GM19328 (cell line): ENCODE measurements around the gene PKN3.
A peak's percentile ranks its signal among the peaks of the same experiment; 100 is the strongest.
"Not testable (repeated sequence)": the region's sequence is repeated elsewhere in the genome, so short reads cannot be mapped to it uniquely, and the experiment has no call there.

Experiments
- ATAC-seq: cut with Tn5 transposase; IDR thresholded peaks from one replicate; pipeline ENCODE4 v1.9.1; 2021; ENCODE audit warnings: mild to moderate bottlenecking, moderate library complexity; ENCODE audit not compliant: unreplicated experiment

The PKN3 gene

DNA sequence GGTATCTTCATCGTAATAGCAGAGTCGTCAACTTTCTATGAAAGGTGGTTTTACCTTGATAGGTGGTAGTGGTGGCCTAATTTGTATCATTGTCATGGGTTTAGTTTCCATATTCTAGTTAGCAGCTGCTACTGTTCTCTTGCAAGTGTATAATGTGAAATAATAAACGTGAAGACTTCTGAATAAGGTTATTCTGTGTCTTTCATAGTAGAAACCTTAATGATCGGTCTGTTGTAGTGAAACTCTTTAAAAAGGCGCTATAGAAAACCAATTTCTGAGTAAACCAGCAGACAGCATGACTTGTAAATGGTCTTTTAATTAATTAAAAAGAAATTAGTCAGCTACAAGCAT is 11.6 kb upstream of the PKN3 start:
- ATAC-seq, result no peak

DNA sequence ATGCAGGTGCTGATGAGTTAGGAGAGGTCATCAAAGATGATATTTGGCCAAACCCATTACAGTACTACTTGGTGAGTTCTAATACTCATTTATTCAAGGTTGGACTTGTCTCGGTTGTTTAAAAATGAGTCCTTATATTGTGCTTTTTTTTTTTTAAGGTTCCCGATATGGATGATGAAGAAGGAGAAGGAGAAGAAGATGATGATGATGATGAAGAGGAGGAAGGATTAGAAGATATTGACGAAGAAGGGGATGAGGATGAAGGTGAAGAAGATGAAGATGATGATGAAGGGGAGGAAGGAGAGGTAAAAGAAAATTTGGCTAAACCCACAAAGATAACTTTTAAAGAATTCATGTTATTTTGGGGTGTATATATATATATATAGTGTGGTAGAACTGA is 8.6 kb upstream of the PKN3 start:
- not testable (repeated sequence) for ATAC-seq

DNA sequence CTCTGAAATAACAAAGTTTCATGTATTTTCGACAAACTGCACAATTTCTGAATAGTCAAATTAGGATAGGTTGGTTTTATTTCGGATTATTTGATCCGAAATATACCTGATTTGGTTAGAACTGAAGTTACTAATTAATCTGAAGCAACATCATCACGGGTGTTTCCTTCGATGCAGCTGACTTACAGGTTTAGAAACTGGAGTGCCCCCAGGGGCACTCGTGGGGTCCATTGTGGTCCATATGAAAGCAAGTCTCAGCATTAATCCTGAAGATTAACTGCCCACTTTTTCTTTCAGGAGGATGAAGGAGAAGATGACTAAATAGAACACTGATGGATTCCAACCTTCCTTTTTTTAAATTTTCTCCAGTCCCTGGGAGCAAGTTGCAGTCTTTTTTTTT is 8.0 kb upstream of the PKN3 start:
- no peak for ATAC-seq

- ATAC-seq, result no peak
These were observed 5.2 kb upstream of the PKN3 start for GRCh38 chr9:128696923-128697707.

DNA sequence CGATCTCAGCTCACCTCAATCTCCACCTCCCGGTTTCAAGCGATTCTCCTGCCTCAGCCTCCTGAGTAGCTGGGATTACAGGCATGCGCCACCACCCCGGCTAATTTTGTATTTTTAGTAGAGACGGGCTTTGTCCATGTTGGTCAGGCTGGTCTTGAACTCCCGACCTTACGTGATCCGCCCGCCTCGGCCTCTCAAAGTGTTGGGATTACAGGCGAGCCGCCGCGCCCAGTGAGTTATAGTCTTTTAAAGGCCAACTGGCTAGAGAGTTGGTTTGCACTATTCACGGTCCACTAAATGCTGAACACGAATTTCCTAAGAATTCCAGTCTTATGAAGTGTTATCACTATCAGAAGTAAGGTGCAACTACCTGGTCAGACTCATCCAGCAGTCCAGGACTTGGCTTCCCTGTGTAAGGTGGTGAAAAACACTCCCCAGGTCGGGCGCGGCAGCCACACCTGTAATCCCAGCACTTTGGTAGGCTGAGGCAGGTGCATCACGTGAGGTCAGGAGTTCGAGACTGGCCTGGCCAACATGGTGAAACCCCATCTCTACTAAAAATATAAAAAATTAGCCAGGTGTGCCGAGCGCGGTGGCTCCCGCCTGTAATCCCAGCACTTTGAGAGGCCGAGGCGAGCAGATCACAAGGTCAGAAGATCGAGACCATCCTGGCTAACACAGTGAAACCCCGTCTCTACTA is 3.1 kb upstream of the PKN3 start:
- ATAC-seq, result not testable (repeated sequence)

- ATAC-seq, result no peak
These were observed 962 bp upstream of the PKN3 start for GRCh38 chr9:128701227-128701854.

GRCh38 chr9:128702949-128703615 is 779 bp downstream of the PKN3 start:
- peak; percentile 27 for ATAC-seq

DNA sequence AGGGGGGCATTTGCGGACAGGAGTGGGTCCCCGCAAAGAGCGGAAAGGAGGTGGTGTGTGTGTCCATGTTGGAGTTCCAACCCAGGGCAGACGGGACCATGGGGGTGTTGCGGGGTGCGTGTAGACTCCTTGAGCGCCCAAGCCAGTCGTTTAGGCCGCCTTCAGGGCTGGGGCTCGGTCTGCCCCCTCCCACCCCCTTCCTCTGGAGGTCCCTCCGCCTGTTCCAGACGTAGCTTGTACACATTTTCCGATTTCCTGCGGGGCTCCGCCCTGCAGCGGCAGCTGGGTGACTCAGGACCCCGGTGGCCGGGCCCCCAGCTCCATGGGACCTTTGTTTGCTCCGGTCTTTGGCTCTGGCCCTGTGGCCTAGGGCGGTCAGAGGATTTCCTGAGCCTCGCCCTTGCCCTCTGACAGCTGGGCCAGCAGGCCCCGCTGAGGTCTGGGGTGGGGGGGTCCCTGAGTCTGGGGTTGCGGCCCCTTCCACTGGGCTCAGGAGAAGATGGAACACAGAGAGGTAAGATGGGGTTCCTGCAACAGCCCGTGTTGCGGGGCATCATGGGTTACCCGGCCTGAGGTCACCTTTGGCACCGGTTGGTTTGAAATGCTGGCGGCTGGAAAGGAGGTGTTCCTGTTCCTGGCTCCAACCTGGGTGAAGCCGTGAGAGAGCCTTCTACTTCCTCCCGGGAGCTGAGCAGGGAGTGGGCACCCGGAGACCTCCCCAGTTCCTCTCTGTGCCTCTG is 1.5 kb downstream of the PKN3 start:
- ATAC-seq, result no peak

GRCh38 chr9:128704356-128704670 is 2.0 kb downstream of the PKN3 start:
- no peak for ATAC-seq

DNA sequence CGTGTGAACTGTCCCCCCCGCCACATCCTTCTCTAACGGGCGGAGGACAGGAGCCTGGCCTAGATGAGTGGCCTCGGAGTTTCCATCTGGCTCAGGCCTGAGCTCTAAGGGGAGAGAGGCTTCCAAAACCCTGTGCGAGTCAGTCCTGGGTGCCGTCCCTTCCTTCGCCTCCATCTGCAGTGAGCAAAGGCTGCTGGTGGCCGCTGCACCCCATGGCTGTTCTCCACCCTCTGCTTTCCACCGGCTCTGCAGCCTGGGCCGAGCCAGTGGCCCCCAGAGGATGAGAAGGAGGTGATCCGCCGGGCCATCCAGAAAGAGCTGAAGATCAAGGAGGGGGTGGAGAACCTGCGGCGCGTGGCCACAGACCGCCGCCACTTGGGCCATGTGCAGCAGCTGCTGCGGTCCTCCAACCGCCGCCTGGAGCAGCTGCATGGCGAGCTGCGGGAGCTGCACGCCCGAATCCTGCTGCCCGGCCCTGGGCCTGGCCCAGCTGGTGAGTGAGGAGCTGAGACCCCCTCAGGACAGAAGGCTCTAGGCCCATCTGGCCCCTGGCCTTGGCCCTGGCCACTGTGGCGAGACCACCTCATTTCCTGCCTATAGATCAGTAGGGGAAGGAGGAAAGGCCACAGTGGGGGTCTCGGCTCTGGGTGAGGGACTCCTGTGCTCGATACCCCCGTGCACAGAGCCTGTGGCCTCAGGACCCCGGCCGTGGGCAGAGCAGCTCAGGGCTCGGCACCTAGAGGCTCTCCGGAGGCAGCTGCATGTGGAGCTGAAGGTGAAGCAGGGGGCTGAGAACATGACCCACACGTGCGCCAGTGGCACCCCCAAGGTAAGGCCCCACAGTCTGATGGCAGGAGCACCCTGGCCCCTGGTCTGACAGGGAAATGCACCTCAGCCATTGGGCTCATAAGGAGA is 3.0 kb downstream of the PKN3 start:
- ATAC-seq, result no peak

DNA sequence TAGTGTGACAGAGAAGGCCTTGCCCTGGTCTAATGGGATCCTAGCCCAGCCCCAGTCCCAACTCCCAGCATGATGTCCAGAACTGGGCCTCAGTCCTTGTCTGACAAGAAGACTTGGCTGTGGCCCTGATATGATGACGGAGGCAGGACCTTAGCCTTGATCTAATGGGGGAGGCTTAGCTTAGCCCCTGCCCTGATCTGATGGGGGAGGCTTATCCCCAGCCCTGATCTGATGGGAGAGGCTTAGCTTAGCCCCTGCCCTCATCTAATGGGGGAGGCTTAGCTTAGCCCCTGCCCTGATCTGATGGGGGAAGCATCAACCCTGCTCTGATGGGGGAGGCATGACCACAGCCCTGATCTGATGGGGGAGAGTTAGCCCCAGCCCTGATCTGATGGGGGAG is 3.7 kb downstream of the PKN3 start:
- ATAC-seq, result no peak

DNA sequence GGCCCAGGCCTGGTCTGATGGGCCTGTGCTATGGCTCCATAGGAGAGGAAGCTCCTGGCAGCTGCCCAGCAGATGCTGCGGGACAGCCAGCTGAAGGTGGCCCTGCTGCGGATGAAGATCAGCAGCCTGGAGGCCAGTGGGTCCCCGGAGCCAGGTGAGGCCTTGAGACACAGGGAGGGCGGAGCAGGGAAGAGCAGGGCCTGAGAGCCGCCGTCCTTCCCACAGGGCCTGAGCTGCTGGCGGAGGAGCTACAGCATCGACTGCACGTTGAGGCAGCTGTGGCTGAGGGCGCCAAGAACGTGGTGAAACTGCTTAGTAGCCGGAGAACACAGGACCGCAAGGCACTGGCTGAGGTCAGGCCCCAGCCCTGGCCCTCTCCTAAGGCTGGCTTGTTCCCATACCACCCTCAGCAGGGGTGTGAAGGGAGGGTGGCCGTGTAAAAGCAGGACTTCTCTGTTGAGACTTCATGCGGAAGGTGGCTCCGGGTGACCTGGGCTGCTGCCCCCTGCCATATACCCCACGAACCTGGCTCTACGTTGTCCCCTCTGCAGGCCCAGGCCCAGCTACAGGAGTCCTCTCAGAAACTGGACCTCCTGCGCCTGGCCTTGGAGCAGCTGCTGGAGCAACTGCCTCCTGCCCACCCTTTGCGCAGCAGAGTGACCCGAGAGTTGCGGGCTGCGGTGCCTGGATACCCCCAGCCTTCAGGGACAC is 4.5 kb downstream of the PKN3 start:
- no peak for ATAC-seq

GRCh38 chr9:128707446-128707845 is 5.1 kb downstream of the PKN3 start:
- ATAC-seq, result no peak

- no peak for ATAC-seq
These were observed 10.4 kb downstream of the PKN3 start for GRCh38 chr9:128712451-128713410.

GRCh38 chr9:128713411-128713780 is 11.1 kb downstream of the PKN3 start:
- no peak for ATAC-seq

GRCh38 chr9:128713941-128714573 is 11.8 kb downstream of the PKN3 start:
- no peak for ATAC-seq

- no peak for ATAC-seq
These were observed 12.5 kb downstream of the PKN3 start for GRCh38 chr9:128714586-128715435.
